B cell (primary cell): ENCODE data around the gene S100A16. TPM values are rescaled to one million over a fixed set of nuclear protein-coding genes. Genes with fewer than 3 reads are reported as not detected.
A peak's percentile ranks its signal among the peaks of the same experiment; 100 is the strongest.

Source experiments
- ATAC-seq: fragments of 200-7000 bp; cut with Tn5 transposase; one replicate; pipeline ENCODE4 v1.10.0; 2021; ENCODE audit warnings: low read depth, mild to moderate bottlenecking, moderate number of reproducible peaks, moderate library complexity
- CTCF ChIA-PET: fragments of 350-600 bp; sonication (Branson Sonifier 250); formaldehyde crosslinking; loops from one replicate; lab custom pipeline; 2021; ENCODE audit warnings: antibody characterized with exemption, inconsistent platforms; lab: Charles Lee
- POLR2A ChIA-PET: fragments of 350-600 bp; sonication (Branson Sonifier 250); formaldehyde crosslinking; loops from one replicate; lab custom pipeline; 2021; ENCODE audit warnings: antibody characterized with exemption; lab: Charles Lee
- DNase-seq: peaks from one replicate; pipeline ENCODE4 v3.0.0; 2013
- H2AFZ ChIP-seq: 2 replicates; pipeline ENCODE4 v1.6.1; 2012; ENCODE audit warnings: mild to moderate bottlenecking, low read depth, low read length; ENCODE audit not compliant: insufficient read depth, poor library complexity, severe bottlenecking
- H3K27ac ChIP-seq, 2 donors: 1 replicate in 1 of 2; 2 replicates in 1 of 2; pipeline ENCODE4 v1.5.1; 2012 to 2013; ENCODE audit warnings: low read length in 2 of 2, mild to moderate bottlenecking in 2 of 2, moderate library complexity in 1 of 2
- H3K27me3 ChIP-seq, 4 experiments: fragments of 200-600 bp in 1 of 4; sonication (generic) in 1 of 4; replicated peaks in 1 of 4; 1 replicate in 2 of 4; 2 replicates in 2 of 4; pipeline versions ENCODE4 v1.6.1 to v1.7.0; 2013 to 2016; ENCODE audit warnings: low read length in 3 of 4, mild to moderate bottlenecking in 2 of 4, mixed read lengths in 1 of 4, moderate library complexity in 1 of 4; ENCODE audit not compliant: insufficient read depth in 4 of 4, control insufficient read depth in 3 of 4; ENCODE audit errors: control extremely low read depth in 1 of 4
- H3K36me3 ChIP-seq, 2 experiments: replicated peaks in 1 of 2; 1 replicate in 1 of 2; 2 replicates in 1 of 2; pipeline versions ENCODE4 v1.6.1 to v1.7.1; 2013; ENCODE audit warnings: low read length in 1 of 2; ENCODE audit not compliant: insufficient read depth in 2 of 2, control insufficient read depth in 1 of 2; ENCODE audit errors: control extremely low read depth in 1 of 2, extremely low read depth in 1 of 2
- H3K4me1 ChIP-seq, 2 donors: fragments of 200-600 bp in 1 of 2; sonication (generic) in 1 of 2; 1 replicate in 1 of 2; 2 replicates in 1 of 2; pipeline versions ENCODE4 v1.5.1 to v1.6.1; 2013 to 2017; ENCODE audit warnings: low read length in 2 of 2; ENCODE audit not compliant: control insufficient read depth in 2 of 2, insufficient read depth in 2 of 2
- H3K4me2 ChIP-seq: replicated peaks from 2 replicates; pipeline ENCODE3; 2012; ENCODE audit warnings: mild to moderate bottlenecking, low read depth, low read length; ENCODE audit not compliant: poor library complexity, severe bottlenecking
- H3K4me3 ChIP-seq, 5 experiments: fragments of 200-600 bp in 1 of 5; sonication (generic) in 1 of 5; 1 replicate in 3 of 5; 2 replicates in 2 of 5; pipeline versions ENCODE4 v1.5.1 to v1.7.0; 2011 to 2016; ENCODE audit warnings: low read length in 4 of 5, mild to moderate bottlenecking in 4 of 5, low read depth in 2 of 5, control low read depth in 1 of 5, moderate library complexity in 1 of 5; ENCODE audit not compliant: insufficient read depth in 1 of 5; ENCODE audit errors: control extremely low read depth in 1 of 5, extremely low read depth in 1 of 5
- H3K79me2 ChIP-seq: fragments of 200-600 bp; sonication (generic); one replicate; pipeline ENCODE4 v1.6.0; 2016; ENCODE audit warnings: low read length; ENCODE audit not compliant: control insufficient read depth, insufficient read depth
- H3K9ac ChIP-seq: fragments of 200-600 bp; sonication (generic); 2 replicates; pipeline ENCODE4 v1.6.1; 2017; ENCODE audit warnings: mild to moderate bottlenecking, low read length, moderate library complexity
- H3K9me3 ChIP-seq, 3 donors: one replicate each; pipeline versions ENCODE4 v1.6.1 to v1.7.1; 2013; ENCODE audit warnings: low read length in 2 of 3; ENCODE audit not compliant: control insufficient read depth in 2 of 3, insufficient read depth in 1 of 3; ENCODE audit errors: control extremely low read depth in 1 of 3
- H4K20me1 ChIP-seq: 2 replicates; pipeline ENCODE4 v1.6.0; 2012; ENCODE audit warnings: mild to moderate bottlenecking, low read length; ENCODE audit not compliant: insufficient read depth, control insufficient read depth, poor library complexity, severe bottlenecking
- H3K27ac Mint-ChIP-seq: one replicate; pipeline ENCODE4 v1.8.0; 2021; ENCODE audit warnings: mixed read lengths
- H3K27me3 Mint-ChIP-seq: one replicate; pipeline ENCODE4 v1.8.0; 2021; ENCODE audit warnings: mixed read lengths
- H3K4me1 Mint-ChIP-seq: one replicate; pipeline ENCODE4 v1.8.0; 2021; ENCODE audit warnings: mixed read lengths
- H3K4me3 Mint-ChIP-seq: one replicate; pipeline ENCODE4 v1.8.0; 2021; ENCODE audit warnings: mixed read lengths
- H3K9me3 Mint-ChIP-seq: one replicate; pipeline ENCODE4 v1.8.0; 2022; ENCODE audit warnings: mixed read lengths; ENCODE audit not compliant: insufficient read depth
- CTCF ChIP-seq: fragments of 200-600 bp; IDR thresholded peaks from one replicate; pipeline ENCODE4 v1.8.0; 2022; ENCODE audit warnings: antibody characterized with exemption, mild to moderate bottlenecking
- EZH2 ChIP-seq: IDR thresholded peaks from 2 replicates; pipeline ENCODE4 v1.6.1; 2012; ENCODE audit warnings: borderline replicate concordance, low read depth, mild to moderate bottlenecking, moderate library complexity, low read length; ENCODE audit not compliant: insufficient read depth, poor library complexity, severe bottlenecking
- WGBS: methylation state at CpG from one replicate; pipeline ENCODE4 v1.1.5; 2013; ENCODE audit warnings: missing lambda C conversion rate; ENCODE audit not compliant: insufficient coverage; 5-methylcytosine and 5-hydroxymethylcytosine counted together
- intact Hi-C: fragments of 100-400 bp; cut with micrococcal nuclease; formaldehyde crosslinking; loops from one replicate; pipeline ENCODE4 v1.10.0; 2022
- polyA plus RNA-seq: library from polyadenylated mRNA; depleted of rRNA; stranded (reverse); fragments of >200 nt; gene quantifications from 2 replicates; pipeline ENCODE4 v1.2.3, GENCODE V29; 2012
- total RNA-seq, 2 donors: library from RNA; stranded (reverse); fragments of 120-200 nt in 1 of 2; gene quantifications; 1 replicate in 1 of 2; 2 replicates in 1 of 2; pipeline versions ENCODE4 v1.2.3 to v1.2.4, GENCODE V29; 2013 to 2022

S100A16 gene
- total and polyA plus RNA-seq, 2 donors (not counting 1 experiment from before 2014, with no cell fraction given), result not detected

GRCh38 chr1:153661111-153661708 lies 48.3 kb upstream of the S100A16 start:
- intact Hi-C loops, result no loop called here
- POLR2A ChIA-PET, result no interaction called here
- Mint-ChIP-seq H3K4me3 (no peak overlapping the region), H3K27ac (no peak overlapping the region), H3K27me3 (no peaks in the 10 kb centered on the region), H3K9me3 (no peaks in the 10 kb centered on the region), H3K4me1 (peaks cover 12% of the 10 kb centered on the region)
- Histone ChIP-seq H3K4me3 (no peak overlapping the region), H3K9me3 (no peaks in the 10 kb centered on the region), H3K4me2 (no peak overlapping the region), H3K79me2 (peaks cover 20% of the 10 kb centered on the region), H3K27ac (no peak overlapping the region), H3K4me1 (peaks cover 5 to 15% of the 10 kb centered on the region in 2 donors), H3K9ac (no peak overlapping the region), H3K27me3 (no peaks in the 10 kb centered on the region), H3K36me3 (peaks cover 9 to 57% of the 10 kb centered on the region in 2 experiments), H2AFZ (no peak overlapping the region), H4K20me1 (no peaks in the 10 kb centered on the region)
- CTCF ChIA-PET, result no interaction called here
- TF ChIP-seq CTCF (no peak), EZH2 (no peak)
- DNase-seq (no peak), ATAC-seq (no peak)
- WGBS, result 79% methylated on average over 6 of the region's 9 CpGs

- Mint-ChIP-seq H3K27me3 (no peaks in the 10 kb centered on the region), H3K9me3 (no peaks in the 10 kb centered on the region), H3K4me1 (peaks cover 12% of the 10 kb centered on the region), H3K27ac (peak overlapping the region; percentile 91), H3K4me3 (peak overlapping the region; percentile 96)
- Histone ChIP-seq H3K4me2 (peak overlapping the region; percentile 85), H3K79me2 (peaks cover 20% of the 10 kb centered on the region), H3K36me3 (peaks cover 9 to 41% of the 10 kb centered on the region in 2 experiments), H3K9me3 (no peaks in the 10 kb centered on the region), H3K4me3 (peak overlapping the region in 2 of 5 experiments; percentile 87), H3K27me3 (no peaks in the 10 kb centered on the region), H3K4me1 (peaks cover 5 to 15% of the 10 kb centered on the region in 2 donors), H3K9ac (no peak overlapping the region), H4K20me1 (no peaks in the 10 kb centered on the region), H2AFZ (no peak overlapping the region), H3K27ac (no peak overlapping the region)
- no CpG with 5 or more reads among the region's 9 CpGs for WGBS
- intact Hi-C loops, result loop anchor here (5.0 kb wide), 1 partner anchor 333 kb away; the partner anchor contains the start of gene RPS27
- ATAC-seq (no peak), DNase-seq (no peak)
- TF ChIP-seq CTCF (no peak), EZH2 (no peak)
- ChIA-PET POLR2A (interaction anchor here (0.7 to 2.1 kb wide), 4 partner anchors 9 to 124 kb away, joined by 4 to 8 read pairs (median 6); partner anchors contain the start of genes CHTOP and S100A1), CTCF (interaction anchor here (0.7 to 1.8 kb wide), 4 partner anchors 12 to 545 kb away, joined by 3 to 9 read pairs (median 4); no protein-coding TSS in a partner anchor)
These were observed 46.7 kb upstream of the S100A16 start for GRCh38 chr1:153659656-153660055.
